LNCaP clone FGC (cell line): ENCODE data around the gene SPTBN1.

Experiments
- DNase-seq: peaks from one replicate; pipeline ENCODE4 v3.0.0-alpha.2; 2011; ENCODE audit warnings: low read depth
- H3K4me3 ChIP-seq: 2 replicates; pipeline ENCODE4 v1.5.1; 2011; ENCODE audit warnings: mild to moderate bottlenecking, low read depth, low read length, control low read depth
- TF ChIP-seq, protein P1 (sequence below): IDR thresholded peaks from 2 replicates; pipeline ENCODE4 v1.5.1; 2012; ENCODE audit warnings: mild to moderate bottlenecking; ENCODE audit not compliant: control insufficient read depth, insufficient read depth; ENCODE audit errors: extremely low read depth

SPTBN1 gene

DNA sequence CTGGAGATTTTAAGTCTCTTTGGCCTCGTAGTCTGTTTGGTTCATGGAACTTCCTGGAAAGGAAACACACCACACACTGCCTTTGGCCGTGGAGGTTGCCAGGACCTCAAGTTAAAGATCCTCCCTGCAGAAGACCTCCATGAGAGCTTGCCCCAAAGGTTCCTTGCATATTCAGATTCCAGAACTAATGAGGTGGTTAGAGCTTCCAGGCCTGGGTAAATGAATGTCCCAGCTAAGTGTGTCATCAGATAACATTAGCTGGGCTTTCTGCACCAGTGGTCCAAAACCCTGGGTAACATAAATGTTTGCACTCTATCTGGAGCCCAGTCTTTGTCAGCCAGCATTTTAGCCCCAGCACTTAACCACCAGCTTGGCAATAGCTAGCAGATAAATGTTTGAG is 145.2 kb downstream of the SPTBN1 start:
- TF ChIP-seq, protein P1, sequence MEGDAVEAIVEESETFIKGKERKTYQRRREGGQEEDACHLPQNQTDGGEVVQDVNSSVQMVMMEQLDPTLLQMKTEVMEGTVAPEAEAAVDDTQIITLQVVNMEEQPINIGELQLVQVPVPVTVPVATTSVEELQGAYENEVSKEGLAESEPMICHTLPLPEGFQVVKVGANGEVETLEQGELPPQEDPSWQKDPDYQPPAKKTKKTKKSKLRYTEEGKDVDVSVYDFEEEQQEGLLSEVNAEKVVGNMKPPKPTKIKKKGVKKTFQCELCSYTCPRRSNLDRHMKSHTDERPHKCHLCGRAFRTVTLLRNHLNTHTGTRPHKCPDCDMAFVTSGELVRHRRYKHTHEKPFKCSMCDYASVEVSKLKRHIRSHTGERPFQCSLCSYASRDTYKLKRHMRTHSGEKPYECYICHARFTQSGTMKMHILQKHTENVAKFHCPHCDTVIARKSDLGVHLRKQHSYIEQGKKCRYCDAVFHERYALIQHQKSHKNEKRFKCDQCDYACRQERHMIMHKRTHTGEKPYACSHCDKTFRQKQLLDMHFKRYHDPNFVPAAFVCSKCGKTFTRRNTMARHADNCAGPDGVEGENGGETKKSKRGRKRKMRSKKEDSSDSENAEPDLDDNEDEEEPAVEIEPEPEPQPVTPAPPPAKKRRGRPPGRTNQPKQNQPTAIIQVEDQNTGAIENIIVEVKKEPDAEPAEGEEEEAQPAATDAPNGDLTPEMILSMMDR: no peak
- no peak overlapping the region for H3K4me3 ChIP-seq
- DNase-seq: no peak

DNA sequence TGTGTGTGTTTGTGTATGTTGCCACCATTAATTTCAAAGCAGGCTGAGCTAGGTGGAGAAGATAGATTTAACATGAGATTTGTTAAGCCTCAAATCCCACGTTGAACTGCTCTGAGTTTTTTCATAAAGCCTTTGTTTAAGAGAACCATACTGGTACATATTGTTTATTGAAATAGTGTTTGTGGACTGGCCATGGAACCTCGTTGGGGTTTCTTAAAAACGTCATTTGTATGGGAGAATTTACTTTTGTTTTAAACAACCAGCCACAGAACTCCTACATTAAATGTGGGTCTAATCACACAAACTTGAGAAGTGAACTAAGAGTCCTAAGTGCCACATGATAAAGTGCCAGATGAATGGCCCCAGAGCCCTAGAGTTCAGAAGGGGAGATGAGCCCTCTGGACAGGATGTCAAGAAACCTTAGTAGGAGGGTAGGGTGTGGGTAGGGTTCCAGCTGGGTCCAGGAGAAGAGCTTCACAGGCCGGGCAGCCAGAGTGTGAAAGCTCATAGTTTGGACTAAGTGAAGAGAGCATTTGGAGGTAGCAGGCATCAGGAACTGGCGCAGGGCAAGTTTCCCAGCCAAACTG is 146.7 kb downstream of the SPTBN1 start:
- DNase-seq: no peak

DNA sequence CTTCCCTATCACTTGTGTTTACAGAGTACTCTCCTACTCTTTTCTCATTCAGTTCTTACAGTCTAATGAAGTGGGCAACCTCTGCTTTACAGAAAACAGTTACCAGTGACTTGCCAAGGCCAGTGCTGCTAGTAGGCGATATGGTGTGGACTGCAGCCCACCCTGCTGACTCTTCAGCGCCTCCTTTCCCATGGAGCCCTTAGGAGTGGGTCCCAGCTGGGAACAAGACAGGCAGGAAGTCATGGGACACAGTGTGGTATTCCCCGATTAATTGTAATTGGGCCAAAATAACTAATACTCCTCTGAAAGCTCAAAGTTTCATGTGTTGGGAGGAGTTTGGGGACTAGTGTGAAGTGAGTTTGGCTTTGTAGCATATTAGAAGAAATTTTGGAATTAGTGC is 147.2 kb downstream of the SPTBN1 start:
- H3K4me3 ChIP-seq: no peak overlapping the region
- TF ChIP-seq, protein P1: no peak
- DNase-seq: no peak

More for the DNA sequence above, 146.7 kb downstream of the SPTBN1 start:
- H3K4me3 ChIP-seq: no peak overlapping the region
- TF ChIP-seq, protein P1: no peak

DNA sequence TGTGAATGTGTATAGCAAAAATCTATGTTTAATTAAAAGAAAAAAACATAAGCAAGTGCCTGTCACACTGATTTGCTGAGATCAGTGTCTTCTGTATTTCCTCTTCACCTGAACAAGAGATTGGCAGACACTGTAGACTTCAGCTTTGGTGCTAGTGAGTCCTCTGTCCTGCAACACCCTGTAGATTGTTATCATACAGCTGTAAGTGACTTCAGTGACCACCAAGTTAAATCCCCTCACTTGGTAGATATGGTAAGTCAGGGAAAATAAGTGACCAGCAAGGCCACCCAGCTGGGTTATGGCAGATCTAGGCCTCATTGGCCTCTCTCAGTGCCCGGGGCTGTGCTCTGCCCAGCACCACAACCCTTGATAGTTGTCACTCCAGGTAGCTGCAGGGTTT is 147.7 kb downstream of the SPTBN1 start:
- TF ChIP-seq, protein P1: no peak
- H3K4me3 ChIP-seq: no peak overlapping the region
- DNase-seq: no peak

DNA sequence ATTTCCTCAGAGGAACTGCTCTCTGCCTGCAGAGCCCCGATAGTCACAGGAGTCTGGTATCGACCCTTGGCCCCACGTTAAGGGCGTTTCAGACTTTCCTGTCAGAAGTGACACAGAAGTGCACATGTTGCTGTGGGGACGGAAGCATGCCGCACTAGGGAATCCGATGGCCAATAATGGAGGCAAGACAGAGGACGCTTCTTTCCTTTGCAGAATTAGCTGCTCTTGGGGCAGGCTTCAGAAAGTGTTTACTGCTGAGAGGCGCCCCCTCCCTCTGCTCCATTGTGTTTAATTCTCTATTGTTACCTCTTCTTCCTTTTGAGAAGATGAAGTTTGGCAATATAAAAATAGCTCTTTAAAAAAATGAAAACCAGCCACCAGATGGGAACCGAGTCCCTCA is 148.7 kb downstream of the SPTBN1 start:
- TF ChIP-seq, protein P1: no peak
- DNase-seq: no peak
- H3K4me3 ChIP-seq: no peak overlapping the region

DNA sequence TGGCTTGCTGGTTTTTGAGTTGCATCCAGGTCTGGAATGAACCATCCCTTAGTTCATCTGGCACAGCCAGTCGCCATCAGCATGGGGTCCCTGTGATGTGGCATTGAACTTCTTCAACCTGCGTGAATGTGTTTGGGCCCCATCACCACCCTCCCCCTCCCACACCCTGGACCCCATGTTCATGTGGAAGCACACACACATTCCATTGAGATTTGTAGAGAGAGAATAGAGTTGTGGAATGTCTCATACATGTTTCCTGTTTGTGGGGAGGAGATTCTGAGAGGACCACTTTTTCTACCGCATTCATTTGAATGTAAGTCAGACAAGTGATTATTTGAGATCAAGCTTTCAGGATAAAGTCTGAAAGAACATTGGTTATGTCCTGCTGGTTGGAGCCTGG is 149.7 kb downstream of the SPTBN1 start:
- no peak overlapping the region for H3K4me3 ChIP-seq
- DNase-seq: no peak
- TF ChIP-seq, protein P1: no peak

DNA sequence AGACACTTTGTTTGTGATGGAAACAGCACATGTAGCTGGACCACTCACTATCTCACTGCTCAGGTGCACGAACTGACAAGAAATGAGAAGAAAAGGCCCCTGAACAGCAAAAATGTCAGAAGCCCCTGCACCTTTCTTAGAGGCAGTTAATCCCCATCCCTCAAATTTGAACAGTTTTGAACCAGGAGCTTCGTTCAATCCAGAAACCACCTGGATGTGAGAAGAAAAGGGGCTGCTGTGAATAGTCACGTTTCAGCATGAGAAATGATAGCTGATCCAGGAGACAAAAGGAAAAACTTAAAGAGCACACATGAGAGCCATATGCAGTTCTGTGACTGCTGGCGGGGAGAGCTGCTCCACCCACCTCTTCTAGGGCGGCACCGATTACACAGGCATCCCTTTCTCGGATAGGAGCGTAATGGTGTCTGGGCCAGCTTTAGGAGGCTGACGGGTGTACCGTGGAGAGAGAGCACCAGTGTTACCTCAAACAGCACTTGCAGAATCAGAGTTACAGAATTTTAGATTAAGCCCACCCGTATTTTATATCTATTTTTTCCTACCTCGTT is 150.3 kb downstream of the SPTBN1 start:
- no peak overlapping the region for H3K4me3 ChIP-seq
- TF ChIP-seq, protein P1: no peak
- no peak for DNase-seq
